ENCODE measurements around the gene APCDD1L. TPM values are rescaled to one million over a fixed set of nuclear protein-coding genes. Genes with fewer than 3 reads are reported as not detected.
"Not testable (repeated sequence)": the region's sequence is repeated elsewhere in the genome, so short reads cannot be mapped to it uniquely, and the experiment has no call there.

APCDD1L gene
- total RNA-seq, 4 donors from 2014 or later, result 0.07 to 0.22 TPM; not detected in 2

DNA sequence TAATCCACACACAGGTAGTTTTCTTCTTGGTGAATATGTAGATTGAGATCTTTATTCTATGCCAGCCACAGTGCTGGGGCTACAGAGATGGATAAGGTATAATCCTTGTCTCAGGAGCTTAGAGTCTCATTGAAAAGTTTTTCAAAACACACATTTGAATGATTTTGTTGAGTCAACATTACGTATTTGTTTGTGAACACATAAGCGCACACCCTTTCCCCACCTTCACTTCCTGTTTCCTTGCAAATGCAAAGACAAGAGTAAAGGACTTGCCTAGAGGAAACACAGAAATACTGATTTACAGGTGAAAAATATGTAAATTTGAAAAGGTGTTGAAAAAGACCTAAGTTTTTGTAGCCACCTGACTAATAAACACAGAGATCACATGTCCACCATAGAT lies 98.4 kb downstream of the APCDD1L start:
- no peak overlapping the region for H3K4me3 ChIP-seq
- H3K4me1 ChIP-seq, result peaks cover 13 to 23% of the 10 kb centered on the region in 2 donors
- H3K36me3 ChIP-seq, result peaks cover 0 to 12% of the 10 kb centered on the region in 2 donors
- no peak for TF ChIP-seq CTCF (IDR thresholded peaks at IDR 0.05 in 4 of 5, conservative IDR thresholded peaks at IDR 0.05 in 1 of 5)
- no peak for TF ChIP-seq POLR2A (IDR thresholded peaks at IDR 0.05)
- no peak overlapping the region for H3K27ac ChIP-seq
- intact Hi-C loops (cut with DNase I; ENCODE audit: low total_unique reads) (no loop called here), in situ Hi-C loops (cut with MboI; ENCODE audit: low sequenced_read_pairs in 4 of 4) (no loop called here)
- no peaks in the 10 kb centered on the region for H3K9me3 ChIP-seq
- ATAC-seq (no peak), DNase-seq (no peak)
- no peaks in the 10 kb centered on the region for H3K27me3 ChIP-seq

DNA sequence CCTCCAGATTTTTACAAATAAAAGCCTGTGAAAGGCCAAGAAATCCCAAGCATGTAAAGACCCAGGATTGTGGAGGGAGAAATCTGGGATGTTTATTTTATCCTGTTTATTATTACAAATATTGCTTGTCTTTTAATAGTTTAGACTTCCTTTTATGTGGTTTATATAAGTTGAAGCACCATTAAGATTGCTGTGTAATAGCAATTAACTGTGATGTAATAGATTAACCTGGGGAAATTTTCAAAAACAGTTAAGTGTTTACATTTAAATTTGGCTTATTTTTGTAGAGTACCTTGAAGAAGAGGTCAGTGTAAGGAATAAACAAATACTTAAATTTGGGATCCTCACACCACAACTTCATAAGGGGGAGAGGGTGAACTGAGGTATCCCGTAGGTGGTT lies 99.1 kb downstream of the APCDD1L start:
- in situ Hi-C loops (cut with MboI; ENCODE audit: low sequenced_read_pairs in 4 of 4), result no loop called here

DNA sequence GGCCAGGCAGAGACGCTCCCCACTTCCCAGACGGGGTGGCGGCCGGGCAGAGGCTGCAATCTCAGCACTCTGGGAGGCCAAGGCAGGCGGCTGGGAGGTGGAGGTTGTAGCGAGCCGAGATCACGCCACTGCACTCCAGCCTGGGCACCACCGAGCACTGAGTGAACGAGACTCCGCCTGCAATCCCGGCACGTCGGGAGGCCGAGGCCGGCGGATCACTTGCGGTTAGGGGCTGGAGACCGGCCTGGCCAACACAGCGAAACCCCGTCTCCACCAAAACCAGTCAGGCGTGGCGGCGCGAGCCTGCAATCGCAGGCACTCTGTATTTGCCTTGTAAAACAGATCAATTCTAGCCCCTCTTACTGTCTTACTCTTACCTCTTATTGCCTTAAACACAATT lies 100.4 kb downstream of the APCDD1L start:
- H3K36me3 ChIP-seq; H3K27ac ChIP-seq; intact Hi-C loops (cut with DNase I; ENCODE audit: low total_unique reads); ATAC-seq; H3K27me3 ChIP-seq; H3K9me3 ChIP-seq; DNase-seq; in situ Hi-C loops (cut with MboI; ENCODE audit: low sequenced_read_pairs in 4 of 4); H3K4me3 ChIP-seq: not testable (repeated sequence)
- H3K4me1 ChIP-seq, result peaks cover 13 to 31% of the 10 kb centered on the region in 2 donors

More for the DNA sequence above, 99.1 kb downstream of the APCDD1L start:
- ATAC-seq, result no peak
- intact Hi-C loops (cut with DNase I; ENCODE audit: low total_unique reads), result no loop called here
- no peak for DNase-seq
- H3K9me3 ChIP-seq, result no peaks in the 10 kb centered on the region
- H3K27me3 ChIP-seq, result no peaks in the 10 kb centered on the region
- peaks cover 13 to 23% of the 10 kb centered on the region in 2 donors for H3K4me1 ChIP-seq
- peaks cover 0 to 8% of the 10 kb centered on the region in 2 donors for H3K36me3 ChIP-seq
- peak overlapping the region in 1 of 4 donors; percentile 27 for H3K27ac ChIP-seq
- H3K4me3 ChIP-seq, result no peak overlapping the region
- TF ChIP-seq CTCF (IDR thresholded peaks at IDR 0.05 in 4 of 5, conservative IDR thresholded peaks at IDR 0.05 in 1 of 5), result no peak

DNA sequence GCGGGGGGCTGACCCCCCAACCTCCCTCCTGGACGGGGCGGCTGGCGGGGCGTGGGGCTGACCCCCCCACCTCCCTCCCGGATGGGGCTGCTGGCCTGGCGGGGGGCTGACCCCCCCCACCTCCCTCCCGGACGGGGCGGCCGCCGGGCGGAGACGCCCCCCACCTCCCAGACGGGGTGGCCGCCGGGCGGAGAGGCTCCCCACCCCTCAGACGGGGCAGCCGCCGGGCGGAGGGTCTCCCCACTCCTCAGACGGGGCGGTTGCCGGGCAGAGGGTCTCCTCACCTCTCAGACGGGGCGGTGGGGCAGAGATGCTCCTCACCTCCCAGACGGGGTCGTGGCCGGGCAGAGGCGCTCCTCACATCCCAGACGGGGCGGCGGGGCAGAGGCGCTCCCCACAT lies 101.0 kb downstream of the APCDD1L start:
- in situ Hi-C loops (cut with MboI; ENCODE audit: low sequenced_read_pairs in 4 of 4); intact Hi-C loops (cut with DNase I; ENCODE audit: low total_unique reads): not testable (repeated sequence)

More for the DNA sequence above, 101.0 kb downstream of the APCDD1L start:
- ATAC-seq, H3K4me3 ChIP-seq, H3K27ac ChIP-seq, H3K36me3 ChIP-seq, H3K27me3 ChIP-seq, H3K9me3 ChIP-seq, DNase-seq: not testable (repeated sequence)
- peaks cover 18 to 37% of the 10 kb centered on the region in 2 donors for H3K4me1 ChIP-seq

Other genes starting within 250 kb of the APCDD1L start
- 10 to 100 TPM in 1 of 4 donors, 1 to 10 TPM in 3; 8.0 to 10.9 (median 9.3) TPM for gene RAB22A, start 205.7 kb downstream of the APCDD1L start, total RNA-seq
- 10 to 100 TPM; 30.4 to 37.7 (median 32.8) TPM for gene VAPB, start 126.2 kb downstream of the APCDD1L start, total RNA-seq
- 10 to 100 TPM in 3 of 4 donors, 1 to 10 TPM in 1; 9.2 to 34.3 (median 20.4) TPM for gene STX16, start 135.9 kb upstream of the APCDD1L start, total RNA-seq
- 10 to 100 TPM; 18.1 to 51.5 (median 34.3) TPM for gene NPEPL1, start 177.4 kb upstream of the APCDD1L start, total RNA-seq

Measured in gastrocnemius medialis (tissue), 4 donors.